ENCODE measurements around the gene CFAP20DC.
"Not testable (repeated sequence)": the region's sequence is repeated elsewhere in the genome, so short reads cannot be mapped to it uniquely, and the experiment has no call there.

The CFAP20DC gene

GRCh38 chr3:58724336-58724735 is 325.5 kb downstream of the CFAP20DC start:
- no peak for DNase-seq

- DNase-seq = no peak
Observed at GRCh38 chr3:58723173-58723572, 326.7 kb downstream of the CFAP20DC start.

GRCh38 chr3:58722561-58722960 is 327.3 kb downstream of the CFAP20DC start:
- no peak for DNase-seq

- DNase-seq = no peak
Observed at GRCh38 chr3:58720526-58720925, 329.3 kb downstream of the CFAP20DC start.

- no peak for DNase-seq
Observed at GRCh38 chr3:58719684-58720083, 330.1 kb downstream of the CFAP20DC start.

GRCh38 chr3:58713715-58714401 is 336.0 kb downstream of the CFAP20DC start:
- DNase-seq = no peak

- no peak for DNase-seq
Observed at GRCh38 chr3:58711871-58712270, 338.0 kb downstream of the CFAP20DC start.

- not testable (repeated sequence) for DNase-seq
Observed at GRCh38 chr3:58708983-58709382, 340.8 kb downstream of the CFAP20DC start.

- DNase-seq = no peak
Observed at GRCh38 chr3:58708116-58708791, 341.6 kb downstream of the CFAP20DC start.

GRCh38 chr3:58707390-58707930 is 342.4 kb downstream of the CFAP20DC start:
- DNase-seq = no peak

GRCh38 chr3:58706395-58707167 is 343.2 kb downstream of the CFAP20DC start:
- no peak for DNase-seq

GRCh38 chr3:58704745-58705144 is 345.1 kb downstream of the CFAP20DC start:
- no peak for DNase-seq

- not testable (repeated sequence) for DNase-seq
Observed at GRCh38 chr3:58704304-58704703, 345.5 kb downstream of the CFAP20DC start.

GRCh38 chr3:58698246-58698645 is 351.6 kb downstream of the CFAP20DC start:
- no peak for DNase-seq

GRCh38 chr3:58697561-58697960 is 352.3 kb downstream of the CFAP20DC start:
- DNase-seq = no peak

- DNase-seq = not testable (repeated sequence)
Observed at GRCh38 chr3:58696813-58697212, 353.0 kb downstream of the CFAP20DC start.

GRCh38 chr3:58696093-58696492 is 353.7 kb downstream of the CFAP20DC start:
- DNase-seq = no peak

GRCh38 chr3:58695284-58695683 is 354.5 kb downstream of the CFAP20DC start:
- not testable (repeated sequence) for DNase-seq

GRCh38 chr3:58693940-58694850 is 355.6 kb downstream of the CFAP20DC start:
- DNase-seq = no peak

GRCh38 chr3:58692484-58692883 is 357.3 kb downstream of the CFAP20DC start:
- DNase-seq = no peak
